GM12878 (cell line): ENCODE measurements around the gene GUCY1A2. TPM values are rescaled to one million over a fixed set of nuclear protein-coding genes. Genes with fewer than 3 reads are reported as not detected.

Experiments
- ATAC-seq: fragments of 200-7000 bp; cut with Tn5 transposase; 3 replicates; pipeline ENCODE4 v1.9.1; 2020; ENCODE audit warnings: mild to moderate bottlenecking, moderate library complexity
- BruUV-seq: library from RNA; stranded (reverse); fragments of 400-500 nt; replicated peaks from 2 replicates; lab custom pipeline; 2021; lab: Mats Ljungman, UMichigan
- CTCF ChIA-PET: fragments of 300-600 bp; sonication (Branson Sonifier 250); formaldehyde crosslinking; extraction: SDS; loops from one replicate; lab custom pipeline; 2021; ENCODE audit warnings: inconsistent platforms; lab: Yijun Ruan, JAX
- POLR2A ChIA-PET: fragments of 350-600 bp; formaldehyde crosslinking; extraction: SDS; loops from one replicate; lab custom pipeline; 2021; ENCODE audit warnings: inconsistent platforms; lab: Charles Lee
- RAD21 ChIA-PET: fragments of 300-600 bp; sonication (Branson Sonifier 250); formaldehyde crosslinking; loops from one replicate; lab custom pipeline; 2023; ENCODE audit warnings: antibody characterized with exemption; ENCODE audit not compliant: unreplicated experiment; lab: Charles Lee
- SMC1A ChIA-PET: fragments of 300-600 bp; sonication (Branson Sonifier 250); formaldehyde crosslinking; loops from one replicate; lab custom pipeline; 2023; ENCODE audit not compliant: unreplicated experiment, uncharacterized antibody; lab: Charles Lee
- DNase-seq: peaks from one replicate; pipeline ENCODE4 v3.0.0-alpha.2; 2011; ENCODE audit warnings: low read depth, low spot score
- FAIRE-seq: peaks from 3 replicates; lab custom pipeline; 2011; peaks lifted over from hg19 to GRCh38; lab: Jason Lieb, UNC
- H2AFZ ChIP-seq: 2 replicates; pipeline ENCODE4 v1.6.0; 2011; ENCODE audit warnings: low read depth, low read length, control low read depth; ENCODE audit not compliant: control insufficient read depth
- H3K27ac ChIP-seq: 2 replicates; pipeline ENCODE4 v1.5.1; 2011; ENCODE audit warnings: control low read depth; ENCODE audit not compliant: control insufficient read depth, insufficient read depth
- H3K27me3 ChIP-seq, 2 experiments: replicated peaks in 1 of 2; 2 replicates each; pipeline versions ENCODE4 v1.6.0 to v1.6.1; 2011; ENCODE audit warnings: low read length in 1 of 2; ENCODE audit not compliant: control insufficient read depth in 2 of 2, insufficient read depth in 2 of 2
- H3K36me3 ChIP-seq, 2 experiments: 2 replicates each; pipeline ENCODE4 v1.5.1; 2011; ENCODE audit warnings: low read length in 1 of 2; ENCODE audit not compliant: control insufficient read depth in 2 of 2, insufficient read depth in 2 of 2
- H3K4me1 ChIP-seq: 2 replicates; pipeline ENCODE4 v1.6.1; 2011; ENCODE audit warnings: mild to moderate bottlenecking, low read length, moderate library complexity, mixed read lengths; ENCODE audit not compliant: control insufficient read depth, insufficient read depth
- H3K4me2 ChIP-seq: 2 replicates; pipeline ENCODE4 v1.6.0; 2011; ENCODE audit warnings: control low read depth; ENCODE audit not compliant: control insufficient read depth, insufficient read depth
- H3K4me3 ChIP-seq: fragments of 200-600 bp; sonication (generic); 2 replicates; pipeline ENCODE4 v1.5.1; 2016
- H3K79me2 ChIP-seq: 2 replicates; pipeline ENCODE4 v1.6.0; 2011; ENCODE audit warnings: low read length; ENCODE audit not compliant: control insufficient read depth, insufficient read depth
- H3K9ac ChIP-seq: 2 replicates; pipeline ENCODE4 v1.8.0; 2011; ENCODE audit warnings: low read length, control low read depth, mixed read lengths; ENCODE audit not compliant: control insufficient read depth, insufficient read depth
- H3K9me3 ChIP-seq: replicated peaks from 3 replicates; pipeline ENCODE4 v1.5.1; 2011; ENCODE audit warnings: mild to moderate bottlenecking, low read length; ENCODE audit not compliant: control insufficient read depth, insufficient read depth
- H4K20me1 ChIP-seq: 2 replicates; pipeline ENCODE4 v1.6.0; 2011; ENCODE audit not compliant: control insufficient read depth, insufficient read depth
- CBX5 ChIP-seq: sonication (generic); IDR thresholded peaks from 2 replicates; pipeline ENCODE4 v1.6.1; 2016; ENCODE audit warnings: low read depth, moderate library complexity, mild to moderate bottlenecking, inconsistent platforms
- LARP7 ChIP-seq: fragments of 450-650 bp; IDR thresholded peaks from 2 replicates; pipeline ENCODE4 v1.6.1; 2017; ENCODE audit warnings: mild to moderate bottlenecking
- NR2C2 ChIP-seq: IDR thresholded peaks from 2 replicates; pipeline ENCODE4 v1.6.1; 2011; ENCODE audit warnings: borderline replicate concordance, low read depth; ENCODE audit not compliant: control insufficient read depth, insufficient read length
- PKNOX1 ChIP-seq: fragments of 450-650 bp; IDR thresholded peaks from 2 replicates; pipeline ENCODE4 v1.6.1; 2016; ENCODE audit warnings: mild to moderate bottlenecking
- PML ChIP-seq: IDR thresholded peaks from 2 replicates; pipeline ENCODE4 v1.6.1; 2012; ENCODE audit warnings: low read length, inconsistent platforms
- SIN3A ChIP-seq: IDR thresholded peaks from 2 replicates; pipeline ENCODE4 v1.6.1; 2012; ENCODE audit warnings: low read depth, low read length, improper control_type of control experiment
- STAT3 ChIP-seq: IDR thresholded peaks from 2 replicates; pipeline ENCODE4 v1.6.1; 2011; ENCODE audit warnings: low read depth, low read length, improper control_type of control experiment
- ZBTB33 ChIP-seq: fragments of 450-650 bp; IDR thresholded peaks from 2 replicates; pipeline ENCODE4 v1.6.1; 2017; ENCODE audit warnings: mild to moderate bottlenecking
- ZNF592 ChIP-seq: fragments of 450-650 bp; IDR thresholded peaks from 2 replicates; pipeline ENCODE4 v1.6.1; 2017; ENCODE audit warnings: mild to moderate bottlenecking, moderate library complexity
- ZZZ3 ChIP-seq: IDR thresholded peaks from 2 replicates; pipeline ENCODE4 v1.6.1; 2011; ENCODE audit warnings: low read depth; ENCODE audit not compliant: control insufficient read depth, insufficient read length
- WGBS: methylation state at CpG from one replicate; pipeline ENCODE4 v1.1.6; 2016; ENCODE audit warnings: low lambda C conversion rate; ENCODE audit not compliant: insufficient replicate concordance, insufficient coverage; ENCODE audit errors: missing lambda C conversion rate; 5-methylcytosine and 5-hydroxymethylcytosine counted together
- in situ Hi-C: fragments of 300-500 bp; cut with MboI; formaldehyde crosslinking; loops from 9 replicates; pipeline ENCODE4 v1.14.3; 2018; ENCODE audit warnings: mixed read lengths
- intact Hi-C: fragments of 100-400 bp; cut with micrococcal nuclease; formaldehyde crosslinking; loops from one replicate; pipeline ENCODE4 v1.14.2; 2022; ENCODE audit not compliant: unreplicated experiment
- polyA plus RNA-seq, 11 experiments: library from polyadenylated mRNA; depleted of rRNA in 4 of 11; unstranded in 6 of 11; stranded (reverse) in 5 of 11; fragments of >200 nt; fragmentation: Nextera tagmentation in 4 of 11; fragmentation: Illumina TruSeq in 1 of 11; extraction: Ambion mirVana in 4 of 11; extraction: Trizol in 1 of 11; gene quantifications; 1 replicate in 1 of 11; 2 replicates in 10 of 11; pipeline versions ENCODE4 v1.2.1 to v1.2.3, GENCODE V29; 2011 to 2016; ENCODE audit warnings: inconsistent platforms in 2 of 11, missing spikeins in 2 of 11, low read depth in 1 of 11
- total RNA-seq, 4 experiments: library from RNA; depleted of rRNA in 3 of 4; stranded (reverse); fragments of >200 nt in 3 of 4; fragmentation: Illumina TruSeq in 1 of 4; extraction: Trizol in 1 of 4; gene quantifications; 2 replicates each; pipeline versions ENCODE4 v1.2.1 to v1.2.3, GENCODE V29; 2013 to 2021

GUCY1A2 gene
- total and polyA plus RNA-seq, 10 of the 15 experiments (the other 5 are each of a cell fraction or from before 2014, with no cell fraction given) = under 0.01 to 0.03 (median under 0.01) TPM; not detected in 4

GRCh38 chr11:106959386-106959785, 58.9 kb downstream of the GUCY1A2 start:
- no peak for ATAC-seq
- ChIA-PET CTCF (no interaction called here), RAD21 (interaction anchor here (0.6 kb wide), 1 partner anchor 14 kb away, joined by 3 read pairs; no protein-coding TSS in a partner anchor), POLR2A (no interaction called here), SMC1A (interaction anchor here (1.1 kb wide), 1 partner anchor 40 kb away, joined by 3 read pairs; no protein-coding TSS in a partner anchor)
- H3K27ac ChIP-seq = no peak overlapping the region
- no peak overlapping the region for H2AFZ ChIP-seq
- 59% methylated on average over 3 of the region's 3 CpGs for WGBS
- H3K9me3 ChIP-seq = no peaks in the 10 kb centered on the region
- no peak for DNase-seq
- no peak overlapping the region for H3K9ac ChIP-seq
- in situ Hi-C loops = no loop called here
- no peaks in the 10 kb centered on the region for H3K79me2 ChIP-seq
- H3K4me3 ChIP-seq = no peak overlapping the region
- no peak for FAIRE-seq
- TF ChIP-seq PKNOX1 (no peak), SIN3A (no peak), STAT3 (no peak), ZNF592 (no peak), ZBTB33 (no peak), NR2C2 (no peak), ZZZ3 (no peak), PML (no peak), CBX5 (no peak), LARP7 (no peak)
- no peaks in the 10 kb centered on the region for H3K36me3 ChIP-seq
- intact Hi-C loops = no loop called here
- no peaks in the 10 kb centered on the region for H3K27me3 ChIP-seq
- no peak overlapping the region for H3K4me2 ChIP-seq
- no peaks in the 10 kb centered on the region for H4K20me1 ChIP-seq
- H3K4me1 ChIP-seq = no peaks in the 10 kb centered on the region
- no TSS peak for BruUV-seq
